Gastrocnemius medialis (tissue), 4 donors: ENCODE data around the gene PRR20G. TPM values are rescaled to one million over a fixed set of nuclear protein-coding genes. Genes with fewer than 3 reads are reported as not detected.

ENCODE experiments used
- ATAC-seq, 2 donors: fragments of 150-250 bp; one replicate each; pipeline ENCODE4 v1.9.1; 2016
- DNase-seq, 2 donors: peaks; one replicate each; pipeline ENCODE4 v3.0.0-alpha.2; 2019
- H3K27ac ChIP-seq, 4 donors: fragments of 200-600 bp; sonication (generic); 1 replicate in 1 of 4; 2 replicates in 3 of 4; pipeline ENCODE4 v1.5.1; 2016 to 2018; ENCODE audit warnings: mild to moderate bottlenecking in 2 of 4, moderate library complexity in 1 of 4
- H3K27me3 ChIP-seq, 3 donors: fragments of 200-600 bp; sonication (generic) in 2 of 3; 1 replicate in 1 of 3; 2 replicates in 2 of 3; pipeline versions ENCODE4 v1.5.1 to v1.6.0; 2016 to 2019; ENCODE audit warnings: mild to moderate bottlenecking in 1 of 3, moderate library complexity in 1 of 3
- H3K36me3 ChIP-seq, 2 donors: fragments of 200-600 bp; sonication (generic) in 1 of 2; one replicate each; pipeline ENCODE4 v1.5.1; 2017 to 2018
- H3K4me1 ChIP-seq, 2 donors: fragments of 200-600 bp; sonication (generic) in 1 of 2; one replicate each; pipeline ENCODE4 v1.5.1; 2016 to 2017; ENCODE audit warnings: mild to moderate bottlenecking in 2 of 2
- H3K4me3 ChIP-seq, 4 donors: fragments of 200-600 bp; sonication (generic) in 3 of 4; 1 replicate in 1 of 4; 2 replicates in 3 of 4; pipeline ENCODE4 v1.5.1; 2016 to 2019; ENCODE audit warnings: mild to moderate bottlenecking in 2 of 4
- H3K9me3 ChIP-seq, 3 donors: fragments of 200-600 bp; sonication (generic) in 2 of 3; 1 replicate in 1 of 3; 2 replicates in 2 of 3; pipeline ENCODE4 v1.5.1; 2016 to 2019
- CTCF ChIP-seq, 5 experiments: fragments of 450-650 bp in 3 of 5; fragments of 200-600 bp in 2 of 5; sonication (generic) in 2 of 5; IDR thresholded peaks in 4 of 5; conservative IDR thresholded peaks in 1 of 5; 1 replicate in 4 of 5; 2 replicates in 1 of 5; pipeline ENCODE4 v1.5.1; 2016 to 2019; ENCODE audit warnings: antibody characterized with exemption in 5 of 5, mild to moderate bottlenecking in 3 of 5, moderate library complexity in 3 of 5
- POLR2A ChIP-seq, 2 donors: fragments of 450-650 bp; IDR thresholded peaks; one replicate each; pipeline ENCODE4 v1.6.1; 2017; ENCODE audit warnings: antibody characterized with exemption in 2 of 2, mild to moderate bottlenecking in 2 of 2, moderate library complexity in 2 of 2
- in situ Hi-C, 4 donors: fragments of 200-750 bp; cut with MboI; loops; one replicate each; pipeline versions ENCODE4 v1.15.0 to v1.8.0; 2017; ENCODE audit warnings: low sequenced_read_pairs in 4 of 4
- intact Hi-C: fragments of 100-400 bp; cut with DNase I; formaldehyde crosslinking; loops from one replicate; pipeline ENCODE4 v1.15.1; 2023; ENCODE audit warnings: low total_unique reads
- total RNA-seq, 4 donors: library from RNA; depleted of rRNA; stranded (reverse); fragments of >200 nt; gene quantifications; one replicate each; pipeline versions ENCODE4 v1.1.0 to v1.2.3, GENCODE V29; 2016

The PRR20G gene
- total RNA-seq, 4 donors from 2014 or later: not detected

GRCh38 chr3:127247292-127247691 is 40.6 kb downstream of the PRR20G start:
- in situ Hi-C loops: no loop called here
- DNase-seq: no peak
- H3K36me3 ChIP-seq: no peaks in the 10 kb centered on the region
- no peaks in the 10 kb centered on the region for H3K4me1 ChIP-seq
- no peaks in the 10 kb centered on the region for H3K9me3 ChIP-seq
- H3K27ac ChIP-seq: no peak overlapping the region
- TF ChIP-seq POLR2A (IDR thresholded peaks at IDR 0.05) (no peak), CTCF (IDR thresholded peaks at IDR 0.05 in 4 of 5, conservative IDR thresholded peaks at IDR 0.05 in 1 of 5) (no peak)
- peaks cover 0 to 4% (median 0%) of the 10 kb centered on the region in 3 donors for H3K27me3 ChIP-seq
- intact Hi-C loops: no loop called here
- no peak overlapping the region for H3K4me3 ChIP-seq
- ATAC-seq: no peak

DNA sequence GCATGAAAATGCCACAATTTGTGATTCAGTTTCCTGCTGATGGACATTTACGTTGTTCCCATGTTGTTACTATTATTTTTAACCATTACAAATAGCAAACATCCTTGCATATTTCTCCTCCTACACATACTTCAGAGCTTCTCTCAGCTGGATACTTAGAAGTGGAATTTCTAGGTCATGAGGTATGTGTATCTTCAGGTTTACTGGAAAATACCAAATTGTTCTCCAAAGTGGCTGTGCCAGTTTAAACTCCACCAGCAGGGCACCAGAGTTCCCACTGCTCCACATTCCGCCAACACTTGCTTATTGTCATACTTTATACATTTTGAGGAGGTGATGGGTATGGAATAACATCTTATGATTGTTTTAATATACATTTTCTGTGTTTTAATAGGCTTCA is 49.2 kb downstream of the PRR20G start:
- DNase-seq (no peak), ATAC-seq (no peak)
- H3K9me3 ChIP-seq: no peaks in the 10 kb centered on the region
- H3K27me3 ChIP-seq: peaks cover 0 to 4% (median 0%) of the 10 kb centered on the region in 3 donors
- H3K36me3 ChIP-seq: no peaks in the 10 kb centered on the region
- TF ChIP-seq CTCF (IDR thresholded peaks at IDR 0.05 in 4 of 5, conservative IDR thresholded peaks at IDR 0.05 in 1 of 5) (no peak), POLR2A (IDR thresholded peaks at IDR 0.05) (no peak)
- H3K4me1 ChIP-seq: no peaks in the 10 kb centered on the region
- intact Hi-C loops: no loop called here
- no peak overlapping the region for H3K4me3 ChIP-seq
- in situ Hi-C loops: no loop called here
- no peak overlapping the region for H3K27ac ChIP-seq

GRCh38 chr3:127237835-127238234 is 50.0 kb downstream of the PRR20G start:
- H3K27ac ChIP-seq: no peak overlapping the region
- ATAC-seq (no peak), DNase-seq (no peak)
- peaks cover 0 to 4% (median 0%) of the 10 kb centered on the region in 3 donors for H3K27me3 ChIP-seq
- in situ Hi-C loops (no loop called here), intact Hi-C loops (no loop called here)
- TF ChIP-seq CTCF (IDR thresholded peaks at IDR 0.05 in 4 of 5, conservative IDR thresholded peaks at IDR 0.05 in 1 of 5) (no peak), POLR2A (IDR thresholded peaks at IDR 0.05) (no peak)
- no peaks in the 10 kb centered on the region for H3K4me1 ChIP-seq
- no peaks in the 10 kb centered on the region for H3K9me3 ChIP-seq
- no peak overlapping the region for H3K4me3 ChIP-seq
- no peaks in the 10 kb centered on the region for H3K36me3 ChIP-seq

- no peaks in the 10 kb centered on the region for H3K36me3 ChIP-seq
- H3K9me3 ChIP-seq: no peaks in the 10 kb centered on the region
- no peaks in the 10 kb centered on the region for H3K4me1 ChIP-seq
- in situ Hi-C loops: no loop called here
- intact Hi-C loops: no loop called here
- H3K27ac ChIP-seq: no peak overlapping the region
- ATAC-seq (no peak), DNase-seq (no peak)
- TF ChIP-seq CTCF (IDR thresholded peaks at IDR 0.05 in 4 of 5, conservative IDR thresholded peaks at IDR 0.05 in 1 of 5): no peak
- TF ChIP-seq POLR2A (IDR thresholded peaks at IDR 0.05): no peak
- no peak overlapping the region for H3K4me3 ChIP-seq
- H3K27me3 ChIP-seq: no peaks in the 10 kb centered on the region
Observed at GRCh38 chr3:127235706-127236105, 52.1 kb downstream of the PRR20G start.

- no peak for TF ChIP-seq CTCF (IDR thresholded peaks at IDR 0.05 in 4 of 5, conservative IDR thresholded peaks at IDR 0.05 in 1 of 5)
- no peak for TF ChIP-seq POLR2A (IDR thresholded peaks at IDR 0.05)
- H3K27ac ChIP-seq: no peak overlapping the region
- no peaks in the 10 kb centered on the region for H3K4me1 ChIP-seq
- H3K27me3 ChIP-seq: no peaks in the 10 kb centered on the region
- DNase-seq (no peak), ATAC-seq (no peak)
- intact Hi-C loops: no loop called here
- in situ Hi-C loops: no loop called here
- H3K4me3 ChIP-seq: no peak overlapping the region
- no peaks in the 10 kb centered on the region for H3K9me3 ChIP-seq
- H3K36me3 ChIP-seq: no peaks in the 10 kb centered on the region
Observed at GRCh38 chr3:127234778-127235177, 53.1 kb downstream of the PRR20G start.
